ENCODE measurements around the gene ATF7. TPM values are rescaled to one million over a fixed set of nuclear protein-coding genes. Genes with fewer than 3 reads are reported as not detected.

ATF7 gene
- polyA plus RNA-seq, 3 donors: 21.7 to 27.9 (median 24.4) TPM

- no peak overlapping the region for H3K4me2 ChIP-seq (replicated peaks; ENCODE audit: extremely low read depth, low read length, poor library complexity, severe bottlenecking)
- H3K9me3 ChIP-seq (replicated peaks in 1 of 2; ENCODE audit: control insufficient read depth in 1 of 2, insufficient read depth in 1 of 2, low read length in 2 of 2): no peaks in the 10 kb centered on the region
- no peaks in the 10 kb centered on the region for H3K27me3 ChIP-seq (ENCODE audit: control insufficient read depth in 2 of 2, insufficient read depth in 2 of 2, low read length in 2 of 2)
- intact Hi-C loops (cut with micrococcal nuclease): loop anchor here in 1 of 2 donors (10.0 kb wide), 1 partner anchor 294 kb away; no protein-coding TSS in a partner anchor
- peaks cover 4 to 7% of the 10 kb centered on the region in 2 donors for H3K4me1 ChIP-seq (ENCODE audit: control insufficient read depth in 1 of 2, insufficient read depth in 2 of 2, low read length in 2 of 2)
- Mint-ChIP-seq H3K27me3 (ENCODE audit: low read depth in 3 of 3) (peaks cover 0 to 4% (median 0%) of the 10 kb centered on the region in 3 donors), H3K36me3 (peaks cover 60 to 77% of the 10 kb centered on the region in 2 donors), H3K4me1 (peaks cover 14% of the 10 kb centered on the region), H3K9me3 (no peaks in the 10 kb centered on the region), H3K27ac (peak overlapping the region in 3 of 7 donors; percentile 36 to 56 (median 40)), H3K4me3 (no peak overlapping the region)
- peaks cover 66 to 80% of the 10 kb centered on the region in 2 donors for H3K36me3 ChIP-seq (replicated peaks in 1 of 2; ENCODE audit: control insufficient read depth in 1 of 2, insufficient read depth in 2 of 2, low read length in 2 of 2)
- WGBS (ENCODE audit: insufficient coverage): 25% methylated on average over 2 of the region's 7 CpGs
- H3K4me3 ChIP-seq (replicated peaks in 1 of 3; ENCODE audit: low read depth in 2 of 3, low read length in 3 of 3): no peak overlapping the region
- DNase-seq: peak; percentile 75 to 88 (median 81)
- peak; percentile 90 for TF ChIP-seq CTCF (IDR thresholded peaks at IDR 0.05)
- H4K20me1 ChIP-seq (ENCODE audit: insufficient read depth, low read length): no peaks in the 10 kb centered on the region
- H2AFZ ChIP-seq (ENCODE audit: insufficient read depth, low read depth, low read length, poor library complexity, severe bottlenecking): peak overlapping the region; percentile 37
- H3K79me2 ChIP-seq (ENCODE audit: insufficient read depth, low read length): no peaks in the 10 kb centered on the region
- peak overlapping the region in 1 of 2 donors; percentile 51 for H3K27ac ChIP-seq (ENCODE audit: low read depth in 1 of 2, low read length in 2 of 2)
- no peak overlapping the region for H3K9ac ChIP-seq (ENCODE audit: insufficient read depth, low read length, poor library complexity, severe bottlenecking)
These were observed 117.5 kb downstream of the ATF7 start for GRCh38 chr12:53508534-53509170.

GRCh38 chr12:53507603-53507885 is 118.6 kb downstream of the ATF7 start:
- 89% methylated on average over 3 of the region's 4 CpGs for WGBS (ENCODE audit: insufficient coverage)
- Mint-ChIP-seq H3K4me3 (no peak overlapping the region), H3K36me3 (peaks cover 51 to 74% of the 10 kb centered on the region in 2 donors), H3K27ac (peak overlapping the region in 1 of 7 donors; percentile 45), H3K27me3 (ENCODE audit: low read depth in 3 of 3) (peaks cover 0 to 4% (median 0%) of the 10 kb centered on the region in 3 donors), H3K9me3 (no peaks in the 10 kb centered on the region), H3K4me1 (peaks cover 16% of the 10 kb centered on the region)
- Histone ChIP-seq H2AFZ (ENCODE audit: insufficient read depth, low read depth, low read length, poor library complexity, severe bottlenecking) (no peak overlapping the region), H3K27ac (ENCODE audit: low read depth in 1 of 2, low read length in 2 of 2) (no peak overlapping the region), H3K9me3 (replicated peaks in 1 of 2; ENCODE audit: control insufficient read depth in 1 of 2, insufficient read depth in 1 of 2, low read length in 2 of 2) (no peaks in the 10 kb centered on the region), H3K4me2 (replicated peaks; ENCODE audit: extremely low read depth, low read length, poor library complexity, severe bottlenecking) (no peak overlapping the region), H3K9ac (ENCODE audit: insufficient read depth, low read length, poor library complexity, severe bottlenecking) (no peak overlapping the region), H3K27me3 (ENCODE audit: control insufficient read depth in 2 of 2, insufficient read depth in 2 of 2, low read length in 2 of 2) (no peaks in the 10 kb centered on the region), H3K4me3 (replicated peaks in 1 of 3; ENCODE audit: low read depth in 2 of 3, low read length in 3 of 3) (no peak overlapping the region), H3K36me3 (replicated peaks in 1 of 2; ENCODE audit: control insufficient read depth in 1 of 2, insufficient read depth in 2 of 2, low read length in 2 of 2) (peaks cover 55 to 73% of the 10 kb centered on the region in 2 donors), H3K79me2 (ENCODE audit: insufficient read depth, low read length) (peaks cover 6% of the 10 kb centered on the region), H3K4me1 (ENCODE audit: control insufficient read depth in 1 of 2, insufficient read depth in 2 of 2, low read length in 2 of 2) (peaks cover 4 to 7% of the 10 kb centered on the region in 2 donors), H4K20me1 (ENCODE audit: insufficient read depth, low read length) (no peaks in the 10 kb centered on the region)
- intact Hi-C loops (cut with micrococcal nuclease): loop anchor here in 1 of 2 donors (10.0 kb wide), 1 partner anchor 293 kb away; no protein-coding TSS in a partner anchor
- TF ChIP-seq CTCF (IDR thresholded peaks at IDR 0.05): no peak
- DNase-seq: no peak

Measured in CD14-positive monocyte (primary cell).